HUES64 (cell line): ENCODE measurements around the gene FAM53B.

Experiments
- H3K27ac ChIP-seq: 2 replicates; pipeline ENCODE4 v1.7.0; 2013; ENCODE audit warnings: low read depth, low read length, inconsistent platforms
- H3K27me3 ChIP-seq: 2 replicates; pipeline ENCODE4 v1.6.1; 2013; ENCODE audit warnings: mild to moderate bottlenecking, low read length; ENCODE audit not compliant: insufficient read depth
- H3K36me3 ChIP-seq: 2 replicates; pipeline ENCODE4 v1.6.1; 2013; ENCODE audit warnings: mild to moderate bottlenecking, low read length; ENCODE audit not compliant: insufficient read depth
- H3K4me1 ChIP-seq: 2 replicates; pipeline ENCODE4 v1.6.1; 2013; ENCODE audit warnings: mild to moderate bottlenecking, low read length, moderate library complexity; ENCODE audit not compliant: insufficient read depth
- H3K4me3 ChIP-seq: 2 replicates; pipeline ENCODE4 v1.5.1; 2013; ENCODE audit warnings: mild to moderate bottlenecking, low read length, moderate library complexity
- H3K9ac ChIP-seq: 2 replicates; pipeline ENCODE4 v1.6.1; 2013; ENCODE audit warnings: mild to moderate bottlenecking, low read depth, low read length
- H3K9me3 ChIP-seq: 2 replicates; pipeline ENCODE4 v1.6.1; 2013; ENCODE audit warnings: low read depth, low read length; ENCODE audit not compliant: insufficient read depth
- WGBS: fragments of 150-250, 120-280 bp; methylation state at CpG from one replicate; pipeline ENCODE4 v1.1.7; 2013; ENCODE audit warnings: missing lambda C conversion rate; 5-methylcytosine and 5-hydroxymethylcytosine counted together

FAM53B gene

GRCh38 chr10:124706462-124707143, 37.6 kb downstream of the FAM53B start:
- H3K4me3 ChIP-seq, result no peak overlapping the region
- 94% methylated on average over 9 of the region's 9 CpGs for WGBS
- H3K27ac ChIP-seq, result no peak overlapping the region
- no peak overlapping the region for H3K9ac ChIP-seq
- no peaks in the 10 kb centered on the region for H3K9me3 ChIP-seq
- no peaks in the 10 kb centered on the region for H3K27me3 ChIP-seq
- H3K36me3 ChIP-seq, result peaks cover 18% of the 10 kb centered on the region; the same call in 1 of the 2 replicates
- peaks cover 18% of the 10 kb centered on the region for H3K4me1 ChIP-seq

- Histone ChIP-seq H3K4me1 (peaks cover 18% of the 10 kb centered on the region), H3K27ac (no peak overlapping the region), H3K9me3 (no peaks in the 10 kb centered on the region), H3K27me3 (no peaks in the 10 kb centered on the region), H3K4me3 (no peak overlapping the region), H3K9ac (no peak overlapping the region), H3K36me3 (peaks cover 18% of the 10 kb centered on the region; the same call in 1 of the 2 replicates)
- 95% methylated on average over 12 of the region's 12 CpGs for WGBS
Observed at GRCh38 chr10:124705817-124706461, 38.2 kb downstream of the FAM53B start.

GRCh38 chr10:124705381-124705740, 38.8 kb downstream of the FAM53B start:
- no peak overlapping the region for H3K27ac ChIP-seq
- H3K36me3 ChIP-seq, result peaks cover 18% of the 10 kb centered on the region; the same call in 1 of the 2 replicates

GRCh38 chr10:124704428-124705380, 39.5 kb downstream of the FAM53B start:
- Histone ChIP-seq H3K27me3 (no peaks in the 10 kb centered on the region), H3K27ac (no peak overlapping the region), H3K4me1 (peaks cover 18% of the 10 kb centered on the region), H3K36me3 (peaks cover 18% of the 10 kb centered on the region; the same call in 1 of the 2 replicates), H3K4me3 (no peak overlapping the region), H3K9me3 (no peaks in the 10 kb centered on the region), H3K9ac (no peak overlapping the region)
- 91% methylated on average over 11 of the region's 11 CpGs for WGBS

More at GRCh38 chr10:124705381-124705740, 38.8 kb downstream of the FAM53B start:
- Histone ChIP-seq H3K9ac (no peak overlapping the region), H3K9me3 (no peaks in the 10 kb centered on the region), H3K4me1 (peaks cover 18% of the 10 kb centered on the region), H3K4me3 (no peak overlapping the region), H3K27me3 (no peaks in the 10 kb centered on the region)
- 82% methylated on average over 9 of the region's 9 CpGs for WGBS

GRCh38 chr10:124703778-124704427, 40.3 kb downstream of the FAM53B start:
- 92% methylated on average over 9 of the region's 10 CpGs for WGBS
- Histone ChIP-seq H3K4me1 (peaks cover 11% of the 10 kb centered on the region), H3K27me3 (no peaks in the 10 kb centered on the region), H3K27ac (no peak overlapping the region), H3K4me3 (no peak overlapping the region), H3K36me3 (peaks cover 18% of the 10 kb centered on the region; the same call in 1 of the 2 replicates), H3K9me3 (no peaks in the 10 kb centered on the region), H3K9ac (no peak overlapping the region)

GRCh38 chr10:124703372-124703771, 40.8 kb downstream of the FAM53B start:
- Histone ChIP-seq H3K4me3 (no peak overlapping the region), H3K27me3 (no peaks in the 10 kb centered on the region), H3K9ac (no peak overlapping the region), H3K27ac (no peak overlapping the region), H3K9me3 (no peaks in the 10 kb centered on the region), H3K4me1 (peaks cover 6% of the 10 kb centered on the region), H3K36me3 (peaks cover 18% of the 10 kb centered on the region; the same call in 1 of the 2 replicates)
- 95% methylated on average over 7 of the region's 7 CpGs for WGBS

GRCh38 chr10:124701881-124702656, 42.1 kb downstream of the FAM53B start:
- Histone ChIP-seq H3K9me3 (no peaks in the 10 kb centered on the region), H3K27ac (no peak overlapping the region), H3K4me3 (no peak overlapping the region), H3K36me3 (peaks cover 18% of the 10 kb centered on the region; the same call in 1 of the 2 replicates), H3K4me1 (no peaks in the 10 kb centered on the region), H3K27me3 (no peaks in the 10 kb centered on the region), H3K9ac (no peak overlapping the region)
- whole genome bisulfite sequencing, result 92% methylated on average over 13 of the region's 13 CpGs

- Histone ChIP-seq H3K9me3 (no peaks in the 10 kb centered on the region), H3K27me3 (no peaks in the 10 kb centered on the region), H3K27ac (no peak overlapping the region), H3K36me3 (peaks cover 15% of the 10 kb centered on the region; the same call in 1 of the 2 replicates), H3K4me1 (no peaks in the 10 kb centered on the region), H3K4me3 (no peak overlapping the region), H3K9ac (no peak overlapping the region)
- WGBS, result 90% methylated on average over 6 of the region's 6 CpGs
Observed at GRCh38 chr10:124701435-124701834, 42.7 kb downstream of the FAM53B start.

- H3K27ac ChIP-seq, result no peak overlapping the region
- H3K4me3 ChIP-seq, result no peak overlapping the region
- no peaks in the 10 kb centered on the region for H3K27me3 ChIP-seq
- peaks cover 14% of the 10 kb centered on the region; the same call in 1 of the 2 replicates for H3K36me3 ChIP-seq
- H3K4me1 ChIP-seq, result no peaks in the 10 kb centered on the region
- H3K9me3 ChIP-seq, result no peaks in the 10 kb centered on the region
- 96% methylated on average over 1 of the region's 1 CpG for WGBS
- H3K9ac ChIP-seq, result no peak overlapping the region
Observed at GRCh38 chr10:124701038-124701365, 43.2 kb downstream of the FAM53B start.
